ENCODE measurements around the gene PRKCZ. TPM values are rescaled to one million over a fixed set of nuclear protein-coding genes. Genes with fewer than 3 reads are reported as not detected.

The PRKCZ gene
- total RNA-seq, 1 experiment from 2014 or later: 1.9 TPM

- Histone ChIP-seq H3K4me1 (ENCODE audit: insufficient read depth, low read length, poor library complexity, severe bottlenecking) (no peaks in the 10 kb centered on the region), H3K36me3 (ENCODE audit: insufficient read depth, low read length, poor library complexity, severe bottlenecking) (no peaks in the 10 kb centered on the region), H3K4me3 (ENCODE audit: low read depth, low read length, poor library complexity, severe bottlenecking) (no peak overlapping the region), H3K27me3 (replicated peaks; ENCODE audit: insufficient read depth, low read depth, low read length, poor library complexity) (no peaks in the 10 kb centered on the region), H3K9me3 (ENCODE audit: low read depth, low read length, poor library complexity, severe bottlenecking) (no peaks in the 10 kb centered on the region), H3K27ac (ENCODE audit: low read depth, low read length, poor library complexity, severe bottlenecking) (no peak overlapping the region)
- ChIA-PET CTCF (no interaction called here), POLR2A (ENCODE audit: low non-redundant PET) (no interaction called here)
- TF ChIP-seq EZH2 (IDR thresholded peaks at IDR 0.05; ENCODE audit: borderline replicate concordance, low read depth, low read length, poor library complexity, severe bottlenecking) (no peak), CTCF (conservative IDR thresholded peaks at IDR 0.05; ENCODE audit: low read depth, low read length) (no peak)
- intact Hi-C loops (cut with micrococcal nuclease; ENCODE audit: unreplicated experiment): no loop called here
- BruUV-seq (replicated peaks): no TSS peak
- DNase-seq (ENCODE audit: low spot score): no peak
These were observed 116.0 kb downstream of the PRKCZ start for GRCh38 chr1:2166254-2166653.

- DNase-seq (ENCODE audit: low spot score): no peak
- BruUV-seq (replicated peaks): no TSS peak
- intact Hi-C loops (cut with micrococcal nuclease; ENCODE audit: unreplicated experiment): no loop called here
- H3K36me3 ChIP-seq (ENCODE audit: insufficient read depth, low read length, poor library complexity, severe bottlenecking): no peaks in the 10 kb centered on the region
- ChIA-PET CTCF (interaction anchor here (0.7 kb wide), 1 partner anchor 17 kb away, joined by 3 read pairs; no protein-coding TSS in a partner anchor), POLR2A (ENCODE audit: low non-redundant PET) (no interaction called here)
- H3K27ac ChIP-seq (ENCODE audit: low read depth, low read length, poor library complexity, severe bottlenecking): no peak overlapping the region
- H3K27me3 ChIP-seq (replicated peaks; ENCODE audit: insufficient read depth, low read depth, low read length, poor library complexity): no peaks in the 10 kb centered on the region
- no peaks in the 10 kb centered on the region for H3K4me1 ChIP-seq (ENCODE audit: insufficient read depth, low read length, poor library complexity, severe bottlenecking)
- no peak overlapping the region for H3K4me3 ChIP-seq (ENCODE audit: low read depth, low read length, poor library complexity, severe bottlenecking)
- no peak for TF ChIP-seq CTCF (conservative IDR thresholded peaks at IDR 0.05; ENCODE audit: low read depth, low read length)
- no peak for TF ChIP-seq EZH2 (IDR thresholded peaks at IDR 0.05; ENCODE audit: borderline replicate concordance, low read depth, low read length, poor library complexity, severe bottlenecking)
- H3K9me3 ChIP-seq (ENCODE audit: low read depth, low read length, poor library complexity, severe bottlenecking): no peaks in the 10 kb centered on the region
These were observed 116.5 kb downstream of the PRKCZ start for GRCh38 chr1:2166695-2167094.

- H3K9me3 ChIP-seq (ENCODE audit: low read depth, low read length, poor library complexity, severe bottlenecking): no peaks in the 10 kb centered on the region
- no TSS peak for BruUV-seq (replicated peaks)
- H3K4me3 ChIP-seq (ENCODE audit: low read depth, low read length, poor library complexity, severe bottlenecking): no peak overlapping the region
- no peak for DNase-seq (ENCODE audit: low spot score)
- ChIA-PET CTCF (no interaction called here), POLR2A (ENCODE audit: low non-redundant PET) (no interaction called here)
- H3K27ac ChIP-seq (ENCODE audit: low read depth, low read length, poor library complexity, severe bottlenecking): no peak overlapping the region
- no peaks in the 10 kb centered on the region for H3K27me3 ChIP-seq (replicated peaks; ENCODE audit: insufficient read depth, low read depth, low read length, poor library complexity)
- TF ChIP-seq EZH2 (IDR thresholded peaks at IDR 0.05; ENCODE audit: borderline replicate concordance, low read depth, low read length, poor library complexity, severe bottlenecking): no peak
- no peak for TF ChIP-seq CTCF (conservative IDR thresholded peaks at IDR 0.05; ENCODE audit: low read depth, low read length)
- intact Hi-C loops (cut with micrococcal nuclease; ENCODE audit: unreplicated experiment): no loop called here
- H3K4me1 ChIP-seq (ENCODE audit: insufficient read depth, low read length, poor library complexity, severe bottlenecking): no peaks in the 10 kb centered on the region
- no peaks in the 10 kb centered on the region for H3K36me3 ChIP-seq (ENCODE audit: insufficient read depth, low read length, poor library complexity, severe bottlenecking)
These were observed 117.9 kb downstream of the PRKCZ start for GRCh38 chr1:2168090-2168489.
